Limb (tissue), 2 donors: ENCODE data around the gene FAM131B.

Experiments
- DNase-seq, 2 donors: peaks; one replicate each; pipeline ENCODE4 v3.0.0-alpha.2; 2016; ENCODE audit errors: extremely low spot score in 2 of 2

The FAM131B gene

DNA sequence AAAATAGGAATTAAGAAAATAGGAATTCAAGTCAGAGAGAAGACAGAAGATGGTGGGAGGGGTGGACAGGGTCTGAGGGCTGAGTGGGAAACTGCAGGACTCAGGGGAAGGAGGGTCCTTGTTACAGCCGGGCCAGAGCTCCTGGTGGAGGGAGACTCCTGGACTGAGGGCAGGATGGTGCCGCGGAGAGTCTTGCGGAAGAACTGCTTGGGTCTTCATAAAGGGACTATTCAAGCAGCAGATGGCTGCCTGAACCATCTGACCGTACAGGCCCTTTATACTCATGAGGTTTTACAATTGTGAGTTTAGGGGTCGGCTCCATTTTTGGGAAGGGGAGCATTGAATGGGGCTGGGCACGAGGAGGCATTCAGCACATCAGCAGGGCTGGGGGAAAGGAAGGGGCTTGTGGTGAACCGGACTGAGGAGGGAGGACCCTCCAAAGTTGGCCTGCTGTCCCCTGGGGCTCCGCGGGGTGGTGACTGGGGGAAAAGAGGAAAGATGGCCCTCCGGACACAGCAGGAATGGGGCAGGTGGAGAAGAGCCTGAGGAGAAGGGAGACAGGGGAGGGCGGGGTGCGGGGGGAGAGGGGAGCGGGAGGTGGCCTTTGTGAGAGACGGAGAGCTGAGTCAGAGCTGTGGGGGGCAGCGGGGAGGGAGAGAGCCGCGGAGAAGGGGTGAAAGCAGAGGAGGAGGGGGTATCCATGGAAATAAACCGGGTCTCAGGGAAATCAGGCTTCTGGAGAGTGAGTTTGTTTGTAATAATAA lies 1.5 kb downstream of the FAM131B start:
- peak in 1 of 2 donors; percentile 58 for DNase-seq

DNA sequence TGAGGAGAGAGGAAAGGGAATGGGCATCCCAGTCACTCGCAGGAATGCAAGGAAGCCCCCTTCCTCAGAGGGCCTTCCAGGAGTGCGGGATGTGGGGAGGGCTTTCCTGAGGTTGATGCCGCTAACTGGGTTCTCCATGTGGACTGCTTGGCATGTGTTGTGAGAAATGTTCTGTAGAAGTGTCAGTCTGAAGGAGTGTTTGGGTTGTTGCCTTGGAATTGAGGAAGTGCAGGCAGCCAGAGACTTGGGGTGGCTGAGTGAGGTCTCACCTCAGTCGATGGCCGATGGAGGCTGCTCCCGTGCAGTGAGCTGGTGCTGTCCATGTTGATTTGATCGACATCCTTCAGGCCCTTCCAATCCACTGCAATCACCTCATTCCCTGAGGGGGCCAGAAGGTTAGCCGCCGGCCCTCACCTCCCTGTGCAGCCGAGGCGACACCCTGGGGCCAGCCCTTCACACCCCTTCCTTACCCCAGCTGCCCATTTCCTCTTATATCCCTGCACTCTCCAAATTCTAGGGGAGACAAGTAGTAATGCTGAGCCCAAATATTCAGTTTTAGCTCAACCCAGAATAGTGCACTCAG lies 2.7 kb downstream of the FAM131B start:
- DNase-seq, result no peak

DNA sequence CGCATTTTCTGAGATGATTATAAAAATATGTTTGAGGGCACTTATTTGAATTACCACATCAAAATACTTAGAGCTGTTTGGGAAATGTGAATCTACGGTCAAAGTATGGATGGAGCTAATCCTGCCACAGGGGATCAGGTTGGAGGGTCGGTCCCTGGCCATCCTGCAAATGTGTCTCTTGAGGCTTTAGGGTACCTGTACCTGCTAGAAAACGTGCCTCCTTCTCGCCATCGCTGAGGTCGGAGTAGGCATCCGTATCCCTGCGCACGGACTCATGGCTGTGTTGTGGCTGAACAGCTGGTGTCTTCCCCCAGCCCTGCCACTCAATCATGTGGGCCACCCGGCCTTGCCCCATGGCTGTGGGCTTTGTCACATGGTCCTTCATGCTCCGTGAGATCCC lies 3.9 kb downstream of the FAM131B start:
- no peak for DNase-seq

DNA sequence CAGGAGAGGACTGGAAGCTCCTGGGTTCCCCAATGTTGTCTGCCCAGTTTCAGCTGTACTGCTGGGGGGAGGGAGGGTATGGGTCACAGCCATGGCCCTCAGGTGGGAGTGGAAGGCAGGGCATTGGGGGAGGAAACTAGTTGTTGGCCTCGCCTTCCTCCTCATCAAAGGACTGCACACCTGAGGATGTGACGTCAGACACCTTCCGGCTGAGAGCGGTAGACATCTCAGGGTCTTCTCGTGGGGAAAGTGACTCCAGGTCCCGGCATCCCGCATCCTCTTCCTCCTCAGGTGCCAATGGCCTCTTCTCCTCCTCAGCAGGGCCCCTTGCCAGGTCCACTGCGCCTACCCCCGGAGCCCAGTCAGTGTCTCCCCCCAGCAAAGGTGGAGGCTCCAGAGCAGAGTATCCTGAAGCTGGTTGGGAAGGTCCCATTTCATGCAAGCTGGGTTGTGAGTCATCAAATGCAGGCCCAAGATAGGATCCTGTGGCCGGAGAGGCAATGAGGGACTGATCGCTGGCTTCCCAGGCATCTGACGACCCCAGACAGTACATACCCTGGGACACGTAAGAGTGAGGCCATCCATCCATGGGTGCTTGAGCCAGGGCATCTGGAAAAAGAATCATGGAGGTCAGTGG lies 6.0 kb downstream of the FAM131B start:
- no peak for DNase-seq

DNA sequence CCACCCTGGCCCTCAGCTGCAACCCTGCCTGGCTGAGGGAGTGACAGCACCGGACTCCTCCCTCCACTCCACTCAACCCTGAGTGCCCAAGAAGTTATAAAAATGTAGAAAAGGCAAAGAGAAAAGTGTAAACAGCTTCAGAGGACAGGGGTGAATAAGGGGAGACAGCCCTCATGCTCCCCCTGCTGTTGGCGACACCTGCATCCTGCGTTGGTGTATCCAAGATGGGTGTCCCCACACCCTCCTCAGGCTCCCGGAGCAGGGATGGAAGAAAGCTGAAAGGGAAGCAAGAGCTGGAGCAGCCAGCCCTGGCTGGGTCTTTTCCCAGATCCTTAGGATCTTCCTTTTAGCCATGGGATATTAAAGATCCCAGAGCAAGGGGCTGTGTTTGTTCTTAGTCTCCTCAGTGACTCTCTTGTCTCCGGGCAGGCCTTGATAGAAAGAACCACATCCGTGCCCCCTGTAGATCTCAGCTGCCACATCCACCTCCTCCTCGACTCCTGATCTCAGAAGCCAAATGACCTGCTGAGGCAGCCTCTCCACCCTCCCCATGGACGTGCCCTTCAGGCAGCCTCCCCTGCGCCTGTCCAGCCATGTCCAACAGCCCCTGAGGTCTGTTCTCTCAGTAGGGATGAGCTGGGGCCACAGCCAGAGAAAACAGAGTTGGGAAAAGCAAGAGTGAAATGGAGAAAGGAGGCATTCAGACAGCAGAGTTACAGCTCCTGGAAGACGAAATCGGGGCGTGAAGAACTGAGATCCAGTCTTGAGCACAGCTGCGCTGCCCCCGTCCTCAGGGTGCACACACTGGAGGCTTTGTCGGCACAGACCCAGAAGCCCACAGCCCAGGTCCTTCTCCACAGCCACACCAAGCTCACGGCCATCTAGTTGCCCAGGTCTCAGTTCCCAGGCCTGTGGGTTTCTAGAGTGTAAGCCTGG lies 6.8 kb downstream of the FAM131B start:
- no peak for DNase-seq

DNA sequence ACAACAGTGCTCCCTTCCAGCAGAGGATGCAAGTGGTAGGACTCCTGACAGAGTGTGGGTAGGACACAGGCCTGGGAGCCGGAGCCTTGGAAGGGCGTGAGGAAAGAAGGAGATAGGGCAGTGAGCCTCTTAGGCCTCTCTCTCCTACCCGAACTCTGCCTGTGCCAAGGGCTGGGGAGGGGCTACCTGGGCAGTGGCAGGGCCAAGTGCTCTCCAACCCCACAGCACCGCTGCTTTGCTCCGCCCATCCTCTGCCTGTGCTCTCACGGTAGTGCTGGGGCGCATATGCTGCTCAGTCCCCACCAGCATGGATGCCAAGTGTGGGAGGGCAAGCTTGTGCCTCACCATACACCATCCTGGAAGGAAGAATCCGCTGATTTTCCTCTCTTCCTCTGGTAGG lies 7.5 kb downstream of the FAM131B start:
- no peak for DNase-seq

DNA sequence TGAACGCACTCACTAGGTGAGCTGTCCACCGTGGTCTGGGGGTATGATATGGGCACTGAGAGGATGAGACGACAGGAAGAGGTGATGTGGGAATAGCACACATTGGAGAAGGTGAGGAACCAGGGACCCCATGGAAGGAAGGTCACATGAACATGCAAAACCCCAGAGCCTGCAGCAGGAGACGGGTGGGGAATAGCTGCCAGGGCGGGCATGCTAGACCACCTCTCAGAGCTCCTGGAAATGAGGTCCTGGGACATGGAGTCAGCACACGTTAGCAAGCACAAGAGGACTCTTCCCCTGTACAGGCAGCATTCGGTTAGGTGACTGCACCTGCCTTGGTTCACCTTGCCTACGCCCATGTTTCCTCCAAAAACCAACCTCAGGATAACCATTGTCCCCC lies 8.1 kb downstream of the FAM131B start:
- no peak for DNase-seq

DNA sequence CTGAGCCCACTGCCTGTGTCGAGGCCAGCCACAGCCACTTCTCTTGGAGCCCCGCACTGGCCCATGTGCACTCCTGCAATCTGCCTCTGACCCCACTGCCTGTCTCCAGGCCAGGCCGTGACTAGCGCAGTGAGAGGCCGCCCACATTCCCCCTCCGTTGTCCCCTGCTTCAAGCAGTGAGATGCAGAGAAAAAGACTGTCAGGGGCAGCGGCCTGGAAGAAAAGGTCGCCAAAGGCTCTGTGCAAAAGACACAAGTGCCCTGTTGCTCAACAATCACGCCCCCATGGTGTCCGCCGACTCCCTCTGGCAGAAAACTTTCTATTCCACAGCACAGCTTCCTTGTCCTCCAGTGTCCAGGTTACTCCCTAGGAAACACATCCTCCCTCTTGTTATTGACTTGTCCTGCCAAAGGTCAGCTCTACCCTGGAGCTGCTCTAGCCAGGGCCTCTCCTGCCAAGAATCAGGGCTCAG lies 9.9 kb downstream of the FAM131B start:
- no peak for DNase-seq

DNA sequence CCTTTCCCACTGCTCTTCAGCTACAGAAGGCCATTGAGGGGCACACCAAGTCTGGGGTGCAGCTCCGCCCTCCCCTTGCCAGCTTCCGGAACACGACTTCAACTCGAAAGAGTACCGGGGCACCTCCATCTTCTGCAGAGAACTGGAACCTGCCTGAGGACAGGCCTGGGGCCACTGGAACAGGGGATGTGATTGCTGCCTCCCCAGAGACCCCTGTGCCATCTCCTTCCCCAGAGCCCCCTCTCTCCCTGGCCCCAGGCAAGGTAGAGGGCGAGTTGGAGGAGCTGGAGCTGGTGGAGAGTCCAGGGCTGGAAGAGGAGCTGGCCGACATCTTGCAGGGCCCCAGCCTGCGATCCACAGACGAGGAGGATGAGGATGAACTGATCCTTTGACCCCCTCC lies 10.9 kb downstream of the FAM131B start:
- DNase-seq, result no peak

DNA sequence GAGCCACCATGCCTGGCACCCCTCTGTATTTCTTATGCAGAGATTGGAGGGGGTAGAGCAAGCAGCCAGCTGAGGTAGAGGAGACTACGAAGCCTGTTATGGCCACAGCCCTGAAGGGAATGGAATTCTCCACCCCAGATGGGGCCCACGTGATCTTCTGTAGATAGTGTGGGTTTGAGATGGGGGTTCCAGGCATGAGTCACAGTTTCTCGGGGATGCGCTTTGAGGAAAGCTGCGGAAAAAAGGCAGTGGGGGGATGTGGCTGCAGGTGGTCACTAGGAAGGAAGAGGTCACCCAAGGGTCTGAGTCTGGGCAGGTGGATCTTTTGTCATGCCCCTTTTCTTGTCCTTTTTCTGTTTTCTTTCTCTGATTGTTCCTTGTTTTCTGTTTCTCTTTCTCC lies 11.5 kb downstream of the FAM131B start:
- no peak for DNase-seq

DNA sequence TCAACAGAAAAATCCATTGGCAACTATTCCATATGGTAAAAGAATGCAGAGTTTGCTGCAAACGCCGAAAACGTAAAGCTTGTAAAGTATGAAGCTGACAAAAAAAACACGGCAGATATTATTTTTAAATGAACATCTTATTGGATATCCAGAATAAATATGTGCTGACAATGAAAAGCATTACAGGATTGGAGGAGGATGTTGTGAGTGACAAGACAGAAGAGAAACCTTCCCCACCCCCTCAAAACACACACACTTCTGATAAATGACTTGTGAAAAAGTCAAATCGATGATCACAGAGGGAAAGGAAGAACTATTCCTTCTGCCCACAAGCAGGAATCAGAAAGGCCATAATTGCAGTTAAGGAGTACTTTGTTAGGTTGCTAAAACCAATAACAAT lies 14.6 kb downstream of the FAM131B start:
- DNase-seq, result no peak

DNA sequence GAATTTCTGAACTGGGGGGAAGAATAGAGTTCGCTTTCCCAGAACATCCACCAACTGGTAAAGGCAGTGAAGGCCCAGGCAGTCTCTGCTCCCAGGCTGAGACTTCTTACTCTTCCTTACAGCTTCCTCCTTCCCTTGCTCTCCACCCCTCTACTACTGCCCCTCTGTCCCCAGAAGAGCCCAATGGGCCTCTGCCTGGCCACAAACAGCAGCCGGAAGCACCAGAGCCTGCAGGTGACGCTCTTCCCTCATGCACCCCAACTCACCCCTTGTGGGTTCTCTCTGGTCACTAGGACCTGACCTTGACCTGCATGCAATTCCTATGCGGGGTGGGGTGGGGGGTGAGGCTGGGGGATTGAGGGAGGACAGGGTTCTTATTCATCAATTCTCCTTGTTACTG lies 16.5 kb downstream of the FAM131B start:
- no peak for DNase-seq

DNA sequence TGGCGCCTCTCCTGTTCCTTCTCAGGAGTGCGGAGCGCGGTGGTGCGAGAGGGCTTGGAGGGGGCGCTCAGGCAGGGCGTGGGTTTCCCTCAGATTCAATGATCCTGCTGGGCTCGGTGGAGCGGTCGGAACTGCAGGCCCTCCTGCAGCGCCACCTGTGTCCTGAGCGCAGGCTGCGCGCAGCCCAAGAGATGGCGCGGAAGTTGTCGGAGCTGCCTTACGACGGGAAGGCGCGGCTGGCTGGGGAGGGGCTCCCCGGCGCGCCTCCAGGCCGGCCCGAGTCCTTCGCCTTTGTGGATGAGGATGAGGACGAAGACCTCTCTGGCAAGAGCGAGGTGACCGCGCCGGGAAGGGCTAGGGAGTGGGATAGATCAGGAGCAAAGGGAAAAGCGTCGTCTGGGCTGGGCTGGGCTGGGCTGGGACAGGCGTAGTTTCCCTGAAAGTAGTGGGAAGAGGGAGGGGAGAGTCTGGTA lies 17.0 kb downstream of the FAM131B start:
- DNase-seq, result peak; percentile 8 to 67

DNA sequence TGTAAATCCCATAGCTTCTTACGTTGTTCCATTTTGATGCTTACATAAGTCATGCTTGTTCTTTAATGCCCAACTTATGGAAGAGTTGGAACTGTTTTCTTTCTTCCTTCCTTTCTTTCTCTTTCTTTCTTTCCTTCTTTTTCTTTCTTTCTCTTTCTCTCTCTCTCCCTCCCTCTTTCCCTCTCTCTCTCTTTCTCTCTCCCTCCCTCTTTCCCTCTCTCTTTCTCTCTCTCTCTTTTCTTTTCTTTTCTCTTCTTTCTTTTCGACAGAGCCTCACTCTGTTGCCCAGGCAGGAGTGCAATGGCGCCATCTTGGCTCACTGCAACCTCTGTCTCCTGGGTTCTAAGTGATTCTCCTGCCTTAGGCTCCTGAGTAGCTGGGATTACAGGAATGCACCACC lies 18.9 kb downstream of the FAM131B start:
- DNase-seq, result no peak

DNA sequence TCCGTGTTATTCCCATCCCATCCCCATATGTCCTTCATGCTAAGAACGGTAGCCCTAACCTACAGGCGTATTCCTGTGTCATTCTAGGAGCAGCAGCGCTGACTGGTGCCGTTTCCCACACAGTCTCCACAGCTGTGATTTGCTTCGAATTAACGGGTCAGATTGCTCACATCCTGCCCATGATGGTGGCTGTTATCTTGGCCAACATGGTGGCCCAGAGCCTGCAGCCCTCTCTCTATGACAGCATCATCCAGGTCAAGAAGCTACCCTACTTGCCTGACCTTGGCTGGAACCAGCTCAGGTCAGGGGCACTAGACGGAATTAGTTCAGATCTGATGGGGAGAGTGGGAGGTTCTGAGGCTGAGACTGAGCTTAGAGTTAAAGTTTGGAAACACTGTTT lies 20.7 kb downstream of the FAM131B start:
- no peak for DNase-seq

DNA sequence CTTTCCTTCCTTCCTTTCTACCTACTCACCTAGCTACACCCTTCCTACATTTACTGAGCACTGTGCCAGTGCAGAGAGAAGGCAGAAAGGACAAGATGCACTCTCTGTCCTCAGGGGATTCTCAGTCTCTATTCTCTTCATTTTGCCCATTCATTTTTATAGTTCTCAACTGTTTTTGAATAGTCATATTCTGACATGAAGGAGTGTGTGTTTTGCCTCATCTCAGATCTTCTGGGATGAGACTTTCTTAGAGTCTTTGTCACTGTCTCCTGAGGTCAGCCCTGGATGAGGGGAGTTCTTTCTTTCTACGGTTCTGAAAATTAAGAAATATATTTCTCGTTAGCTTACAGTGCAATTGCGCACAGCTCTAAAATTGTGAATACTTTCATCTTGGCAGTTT lies 25.3 kb downstream of the FAM131B start:
- DNase-seq, result no peak

DNA sequence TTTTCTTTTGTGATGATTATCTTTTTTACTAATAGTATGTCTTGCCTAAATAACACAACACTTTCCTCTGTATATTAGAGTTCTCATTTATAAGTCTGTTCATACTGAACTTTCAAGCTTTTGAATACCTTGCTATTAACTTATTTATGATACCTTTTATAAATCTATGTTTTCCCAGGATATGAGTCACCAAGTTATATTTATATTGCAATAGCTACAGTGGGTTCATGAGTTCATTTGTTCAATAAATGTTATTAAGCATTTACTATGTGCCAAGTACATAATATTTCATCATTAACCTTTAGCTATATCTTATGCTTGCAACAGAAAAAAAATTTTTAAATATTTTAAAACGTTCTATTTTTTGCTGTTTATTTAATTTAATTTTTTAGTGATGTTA lies 28.3 kb downstream of the FAM131B start:
- DNase-seq, result no peak

DNA sequence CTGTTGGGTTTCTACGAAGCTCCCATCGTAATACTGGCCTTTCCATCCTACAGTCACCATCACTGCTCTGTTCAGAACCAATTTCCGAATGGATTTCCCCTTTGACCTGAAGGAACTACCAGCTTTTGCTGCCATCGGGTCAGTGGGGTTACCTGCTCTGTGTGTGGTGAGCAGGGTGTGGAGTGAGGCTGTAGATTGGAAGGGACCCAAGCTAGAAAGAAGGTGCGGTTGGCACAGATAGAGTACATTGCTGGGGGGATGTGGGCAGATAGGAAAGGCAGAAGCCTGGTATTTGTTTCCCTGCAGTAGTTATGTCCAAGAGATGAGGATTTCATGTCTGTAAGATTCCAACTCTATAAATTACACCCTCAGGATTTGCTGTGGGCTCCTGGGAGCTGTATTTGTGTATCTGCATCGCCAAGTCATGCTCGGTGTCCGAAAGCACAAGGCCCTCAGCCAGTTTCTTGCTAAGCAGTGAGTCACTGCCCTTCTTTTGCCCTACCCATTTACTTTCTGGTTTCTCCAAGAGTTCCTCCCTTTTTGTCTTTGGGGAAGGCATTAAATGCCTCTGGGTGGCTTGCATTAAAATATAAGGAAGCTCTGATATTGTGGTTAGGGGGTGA lies 31.2 kb downstream of the FAM131B start:
- DNase-seq, result no peak

DNA sequence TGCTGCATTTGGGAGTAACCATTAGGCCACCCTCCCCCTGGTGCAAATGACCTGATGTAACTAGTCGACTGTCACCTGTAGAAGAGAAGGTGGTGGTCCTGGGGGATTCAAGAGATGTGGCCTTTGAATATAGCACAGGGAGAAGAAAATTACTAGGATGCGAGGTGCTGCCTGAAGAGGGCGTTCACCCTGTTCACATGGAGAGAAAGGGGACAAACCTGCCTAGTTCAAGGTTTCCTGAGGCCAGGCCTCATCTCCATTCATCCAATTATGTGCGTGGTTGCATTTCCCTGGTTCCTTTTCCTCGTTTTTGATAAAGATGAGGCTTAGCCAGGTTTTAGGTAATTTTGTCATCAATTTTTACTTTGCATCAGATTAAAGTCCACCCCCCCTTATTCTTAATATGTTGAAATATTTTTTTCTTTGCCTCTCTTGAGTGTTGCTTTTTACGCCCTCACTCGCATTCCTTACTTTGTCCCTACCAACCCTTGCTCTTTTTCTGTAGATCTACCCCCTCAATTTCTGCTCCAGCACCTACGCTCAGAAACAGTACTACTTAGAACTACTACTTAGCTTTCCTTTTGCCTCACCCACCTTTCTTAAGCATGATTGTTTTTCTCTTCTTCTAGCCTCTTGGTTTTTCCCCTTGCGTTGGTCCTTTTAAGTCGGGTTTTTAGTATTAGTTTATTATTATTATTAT lies 32.9 kb downstream of the FAM131B start:
- no peak for DNase-seq

DNA sequence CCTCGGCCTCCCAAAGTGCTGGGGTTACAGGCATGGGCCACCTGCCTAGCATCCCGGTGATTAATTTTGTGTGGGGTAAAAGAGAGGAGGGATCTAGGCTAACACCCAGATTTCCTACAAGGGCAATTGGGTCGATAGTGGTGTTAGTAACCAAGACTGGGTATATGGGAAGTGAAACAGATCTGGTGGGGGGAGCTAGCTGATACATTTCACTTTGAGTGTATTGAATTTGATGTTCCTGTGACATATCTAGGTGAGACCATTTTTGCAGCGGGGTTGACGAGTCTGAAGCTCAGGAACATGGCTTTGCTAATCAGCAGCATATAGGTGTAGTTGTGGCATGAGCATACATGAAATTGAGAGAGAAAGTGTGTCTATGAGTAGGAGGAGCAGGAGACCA lies 34.6 kb downstream of the FAM131B start:
- DNase-seq, result no peak

DNA sequence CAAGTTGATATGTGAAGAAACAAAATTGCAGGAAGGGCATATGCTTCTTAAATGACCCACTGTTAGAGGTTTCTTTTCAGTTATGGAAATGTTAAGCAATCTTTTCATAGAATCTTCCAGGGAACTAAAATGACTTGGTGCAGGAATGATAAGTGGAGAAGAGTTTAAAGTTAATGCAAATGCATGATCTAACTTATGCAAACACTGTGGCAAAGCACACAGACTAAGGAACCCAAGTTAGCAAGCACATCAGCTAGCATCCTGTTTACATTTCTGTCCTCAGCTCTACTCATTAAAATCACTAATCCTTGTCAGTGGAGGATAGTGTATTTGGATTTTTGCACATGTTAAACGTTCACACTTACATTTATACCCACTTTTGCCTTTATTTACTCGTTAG lies 37.3 kb downstream of the FAM131B start:
- DNase-seq, result no peak
